Stimulated activated CD8-positive, alpha-beta memory T cell treated with anti-CD3 and anti-CD28 coated beads, Interleukin-2, amount 100 ng/mL, for 48 hours (primary cell): ENCODE measurements around the gene PPP1CC.
"Not testable (repeated sequence)": the region's sequence is repeated elsewhere in the genome, so short reads cannot be mapped to it uniquely, and the experiment has no call there.

Experiments used
- DNase-seq, 2 donors: peaks; one replicate each; pipeline ENCODE4 v3.0.0-alpha.2; 2020; ENCODE audit warnings: low read depth in 2 of 2

The PPP1CC gene

DNA sequence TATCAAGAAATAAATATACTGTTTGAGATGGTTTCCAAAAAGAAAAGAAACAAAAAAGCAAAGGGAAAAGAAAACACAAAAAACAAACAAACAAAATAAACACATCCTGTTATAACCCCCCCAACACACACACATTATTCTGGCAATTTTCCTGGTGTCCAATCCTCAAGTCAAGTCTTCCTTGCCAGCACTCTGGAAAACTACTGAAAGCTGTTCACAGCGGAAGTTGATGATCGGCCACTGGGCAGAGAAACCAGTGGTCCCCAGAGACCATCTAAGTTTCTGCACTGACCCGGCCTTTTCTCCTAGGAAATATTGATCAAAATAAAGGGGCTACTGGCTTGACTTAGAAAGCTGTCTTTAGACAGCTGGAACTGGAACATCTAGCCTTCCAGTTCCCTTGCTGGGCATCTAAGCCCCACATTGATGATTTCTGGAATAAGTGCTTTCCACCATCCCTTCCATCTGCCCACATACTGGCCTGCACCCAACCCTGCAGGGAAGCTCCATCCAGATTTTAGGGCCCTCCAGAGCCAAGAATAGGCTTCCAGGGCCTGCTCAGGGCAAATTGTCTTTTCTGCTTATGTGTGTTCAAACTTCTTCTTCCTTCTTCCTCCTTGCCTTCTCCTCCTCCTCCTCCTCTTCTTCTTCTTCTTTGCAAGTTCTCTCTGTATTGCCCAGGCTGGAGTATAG lies 11.6 kb upstream of the PPP1CC start:
- DNase-seq: no peak

DNA sequence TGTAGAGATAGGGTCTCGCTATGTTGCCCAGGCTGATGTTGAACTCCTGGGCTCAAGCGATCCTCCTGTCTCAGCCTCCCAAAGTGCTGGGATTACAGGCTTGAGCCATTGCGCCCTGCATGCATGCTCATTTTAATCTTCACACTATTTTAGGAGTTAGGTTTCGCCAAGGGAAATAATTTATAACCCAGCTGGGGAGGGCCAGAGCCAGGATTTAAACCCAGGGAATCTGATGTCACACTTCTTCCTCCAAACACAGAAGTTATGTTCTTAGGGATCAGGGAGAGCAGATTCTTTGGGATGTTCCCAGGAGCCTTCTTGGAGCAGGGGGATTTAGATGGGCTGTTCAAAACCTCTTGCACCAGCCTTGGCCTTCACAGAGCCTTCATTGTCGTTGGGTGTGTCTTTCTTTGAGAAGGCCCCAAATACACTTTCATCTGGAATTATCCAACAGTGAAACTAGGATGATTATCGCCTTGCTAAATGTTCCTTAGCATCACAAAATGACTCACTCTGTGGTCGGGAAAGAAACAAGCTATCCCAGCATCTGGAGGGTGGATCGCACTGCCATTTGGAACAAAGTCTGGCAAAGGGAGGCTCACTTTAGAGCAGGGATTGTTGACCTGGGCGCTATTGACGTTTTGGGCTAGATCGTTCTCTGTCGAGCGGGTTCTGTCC lies 8.2 kb upstream of the PPP1CC start:
- no peak for DNase-seq

DNA sequence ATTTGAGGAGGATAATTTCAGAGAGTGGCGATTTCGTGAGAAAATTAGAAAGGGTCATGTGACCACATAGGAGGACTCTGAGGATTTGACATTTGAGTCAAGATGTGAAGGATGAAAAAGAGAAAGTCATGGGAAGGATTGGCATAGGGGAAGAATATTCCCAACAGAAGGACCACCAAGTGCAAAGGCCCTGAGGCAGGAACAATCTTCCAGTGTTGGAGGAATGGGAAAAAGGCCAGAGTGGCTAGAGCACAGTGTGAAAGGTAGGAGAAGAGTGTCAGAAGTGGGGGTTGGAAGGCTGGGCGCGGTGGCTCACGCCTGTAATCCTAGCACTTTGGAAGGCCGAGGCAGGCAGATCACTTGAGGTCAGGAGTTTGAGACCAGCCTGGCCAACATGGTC lies 3.9 kb upstream of the PPP1CC start:
- no peak for DNase-seq

DNA sequence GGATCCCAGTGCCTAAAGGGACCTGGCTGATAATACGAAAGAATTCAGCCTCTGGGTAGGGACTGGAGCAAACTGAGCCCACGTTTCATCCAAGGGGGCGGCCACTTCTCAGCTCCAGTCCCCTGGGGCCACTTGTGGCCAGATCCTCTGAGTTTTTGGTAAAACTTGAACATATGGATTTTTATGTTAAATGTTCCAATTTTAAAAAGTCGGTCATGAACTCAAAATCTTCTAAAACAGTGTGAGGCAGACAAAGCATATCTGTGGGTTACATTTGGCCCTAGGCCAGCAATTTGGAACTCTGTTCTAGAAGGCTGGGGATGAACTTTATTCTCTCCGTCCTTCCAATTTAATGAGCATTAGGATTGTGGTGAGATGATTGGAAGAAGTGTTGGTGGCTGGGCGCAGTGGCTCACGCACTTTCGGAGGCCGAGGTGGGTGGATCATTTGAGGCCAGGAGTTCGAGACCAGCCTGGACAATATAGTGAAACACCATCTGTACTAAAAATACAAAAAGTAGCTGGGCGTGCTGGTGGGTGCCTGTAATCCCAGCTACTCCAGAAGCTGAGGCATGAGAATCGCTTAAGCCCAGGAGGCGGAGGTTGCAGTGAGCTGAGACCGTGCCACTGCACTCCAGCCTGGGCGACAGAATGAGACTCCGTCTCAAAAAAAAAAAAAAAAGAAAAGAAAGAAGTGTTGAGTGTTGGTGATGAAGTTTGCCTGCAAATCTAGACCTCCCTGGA lies 3.0 kb upstream of the PPP1CC start:
- DNase-seq: no peak

DNA sequence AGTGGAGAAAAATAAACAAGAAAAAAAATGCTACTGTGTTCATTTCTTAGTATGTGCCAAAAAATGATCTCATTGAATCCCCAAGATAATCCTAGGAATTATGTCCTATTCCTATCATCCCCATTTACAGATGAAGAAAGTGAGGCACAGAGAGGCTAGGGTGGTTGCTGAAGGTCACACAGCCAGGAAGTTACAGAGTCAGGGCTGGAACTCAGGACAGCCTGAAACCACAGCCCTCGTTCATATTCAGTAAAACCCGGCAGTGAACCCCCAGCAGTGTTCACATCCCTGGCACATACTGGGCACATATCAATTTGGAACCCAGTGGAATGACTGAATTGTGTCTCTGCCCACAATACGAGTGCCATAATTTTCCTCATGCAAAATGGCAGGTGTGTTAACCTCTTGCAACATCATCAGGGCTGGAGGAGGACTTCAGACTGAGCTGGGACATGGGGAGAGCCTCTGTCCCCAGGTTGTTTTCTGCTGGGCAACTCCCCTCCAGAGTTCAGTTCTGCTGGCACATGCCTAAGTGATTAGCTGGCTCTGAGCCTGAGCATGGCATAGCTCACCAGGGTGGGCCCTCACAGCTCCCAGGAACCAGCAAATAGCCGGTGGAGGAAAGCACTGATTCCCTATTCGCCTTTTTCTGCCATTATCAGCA lies 2.0 kb upstream of the PPP1CC start:
- DNase-seq: no peak

DNA sequence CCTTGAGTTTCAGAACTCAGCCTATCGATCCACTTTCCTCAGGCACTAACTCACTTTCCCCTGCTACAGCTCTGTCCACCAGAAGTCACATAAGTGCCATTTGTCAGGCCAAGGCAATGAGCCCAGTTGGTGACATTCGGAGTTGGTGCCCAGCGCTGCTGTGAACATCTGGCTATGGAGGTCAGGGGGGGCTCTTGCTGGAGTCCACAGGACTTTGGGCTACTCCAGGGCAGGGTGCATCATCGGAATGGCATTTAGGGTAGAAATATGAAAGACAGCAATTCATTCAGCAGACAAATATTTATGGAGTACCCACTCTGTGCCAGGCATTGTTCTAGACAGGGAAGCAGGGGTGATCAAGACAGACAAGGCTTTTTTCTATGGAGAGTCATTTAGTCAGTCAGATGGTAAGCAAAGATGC lies 1.5 kb upstream of the PPP1CC start:
- no peak for DNase-seq

DNA sequence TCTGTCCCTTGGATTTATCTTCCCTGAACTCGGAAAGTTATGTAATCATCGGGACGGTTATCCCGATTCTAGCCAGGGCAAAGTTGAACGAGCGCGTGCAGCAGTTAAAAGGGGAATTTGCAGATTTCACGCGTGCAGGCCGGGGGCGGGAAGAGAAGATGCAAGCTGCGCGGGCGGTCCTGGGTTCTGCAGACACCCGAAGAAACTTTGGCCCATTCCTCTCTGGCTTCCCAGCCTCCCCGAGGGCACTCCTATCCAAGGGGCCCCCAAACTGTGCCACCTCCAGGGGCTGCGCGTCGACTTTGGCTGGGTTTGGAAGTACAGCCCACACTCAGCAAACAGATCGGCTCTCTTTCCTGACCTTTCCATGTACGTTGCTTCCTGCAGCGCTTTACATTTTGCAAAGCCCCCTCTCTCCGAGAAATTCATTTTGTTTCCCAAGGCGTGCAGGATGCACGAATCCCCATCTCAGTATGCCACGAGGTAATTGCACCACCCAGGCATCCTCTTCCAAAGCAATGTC lies 941 bp upstream of the PPP1CC start:
- no peak for DNase-seq

DNA sequence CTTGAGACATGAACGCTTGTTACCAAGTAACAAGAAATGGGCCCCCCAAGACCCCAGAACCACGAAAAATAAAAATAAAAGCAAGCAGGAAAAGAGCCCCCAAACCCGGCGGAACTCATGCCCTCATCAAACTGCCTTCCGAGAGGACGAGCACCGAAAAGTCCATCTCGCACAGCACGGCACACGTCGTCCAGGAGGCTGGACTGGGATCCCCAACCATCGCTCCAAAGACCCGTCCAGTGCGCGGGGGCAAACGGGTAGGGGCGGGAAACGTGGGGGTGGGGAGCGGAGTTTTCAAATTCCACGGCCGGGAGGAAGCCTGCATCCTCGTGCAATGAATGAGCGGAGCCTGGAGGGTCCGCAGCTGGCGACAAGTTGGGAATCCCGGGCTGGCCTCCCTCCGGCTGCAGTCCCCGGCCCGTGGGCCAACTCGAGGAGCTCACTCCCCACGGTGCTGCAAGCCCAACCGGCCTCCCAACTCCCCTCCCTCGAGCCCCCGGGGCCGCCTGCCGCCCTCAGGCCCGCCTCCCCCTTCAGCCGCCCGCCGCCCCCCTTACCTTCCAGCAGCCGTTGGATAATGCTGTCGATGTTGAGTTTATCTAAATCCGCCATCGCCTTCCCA lies 484 bp downstream of the PPP1CC start:
- no peak for DNase-seq

DNA sequence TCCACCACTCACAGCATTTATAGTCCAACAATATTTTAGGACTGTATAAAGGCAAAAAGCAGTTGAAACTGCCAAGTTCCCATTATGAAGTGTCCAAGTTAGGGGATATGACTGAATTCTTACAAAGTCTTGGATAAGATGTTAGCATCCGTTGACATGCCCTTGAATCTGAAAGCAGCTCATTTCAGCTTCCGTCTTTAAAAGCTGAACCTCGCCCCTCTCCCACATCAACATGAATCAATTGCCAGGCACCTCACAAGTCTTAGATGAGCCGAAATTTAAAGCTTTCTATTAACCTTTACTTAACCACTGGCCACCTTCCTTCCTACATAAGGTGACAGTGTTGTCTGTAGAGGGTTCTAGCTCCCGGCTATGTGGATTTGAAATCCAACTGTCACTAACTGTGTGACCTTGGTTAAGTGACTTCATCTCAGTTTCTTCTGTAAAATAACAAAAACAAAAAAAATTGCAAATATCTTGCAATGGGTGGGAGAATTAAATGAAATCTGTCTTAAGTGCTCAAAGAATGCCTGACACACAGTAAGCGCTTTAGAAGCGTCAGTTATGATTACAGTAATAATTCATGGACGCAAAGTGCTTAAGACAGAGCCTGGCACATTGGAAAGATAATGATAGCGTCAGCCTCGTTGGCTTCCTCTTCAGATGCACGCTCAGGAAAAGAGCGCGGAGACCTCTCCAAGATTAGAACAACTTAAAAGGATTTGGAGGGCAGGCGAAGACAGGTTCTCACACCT lies 1.2 kb downstream of the PPP1CC start:
- DNase-seq: no peak

DNA sequence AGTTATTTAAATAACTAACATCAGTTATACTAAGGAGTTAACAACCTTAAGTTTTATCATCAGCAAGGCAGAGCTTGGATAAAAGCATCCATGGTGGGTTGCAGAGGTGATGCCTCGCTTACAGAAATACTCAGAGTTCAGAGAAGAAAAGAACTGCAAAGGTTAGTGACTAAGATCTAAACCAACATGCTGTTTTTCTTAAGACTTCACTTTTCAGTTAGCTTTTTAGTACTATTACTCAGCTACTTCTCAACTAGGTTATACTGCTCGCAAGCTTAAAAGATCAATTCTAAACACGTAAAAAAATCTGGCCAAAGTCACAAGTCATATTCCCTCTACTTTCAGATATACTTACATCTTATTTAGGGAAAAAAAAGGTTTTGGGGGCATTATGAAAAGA lies 2.8 kb downstream of the PPP1CC start:
- no peak for DNase-seq

DNA sequence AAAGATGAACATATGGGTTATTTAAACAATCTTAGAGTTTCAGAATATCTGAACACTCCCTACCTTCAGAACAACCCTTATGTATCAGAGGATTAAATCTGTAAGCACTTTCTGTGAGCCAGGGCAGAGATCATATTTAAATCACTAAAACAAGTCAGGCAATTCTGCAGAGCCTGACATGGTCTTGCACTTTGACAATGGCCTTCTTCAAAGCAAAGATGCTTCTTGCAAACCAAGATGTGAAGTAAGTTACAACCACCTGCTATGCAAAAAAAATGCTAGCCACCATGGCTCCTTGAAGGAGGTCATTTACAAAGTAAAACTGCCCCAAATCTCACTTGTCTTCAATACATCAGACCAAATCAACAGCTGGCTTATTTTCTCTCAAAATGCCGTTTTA lies 3.2 kb downstream of the PPP1CC start:
- no peak for DNase-seq

DNA sequence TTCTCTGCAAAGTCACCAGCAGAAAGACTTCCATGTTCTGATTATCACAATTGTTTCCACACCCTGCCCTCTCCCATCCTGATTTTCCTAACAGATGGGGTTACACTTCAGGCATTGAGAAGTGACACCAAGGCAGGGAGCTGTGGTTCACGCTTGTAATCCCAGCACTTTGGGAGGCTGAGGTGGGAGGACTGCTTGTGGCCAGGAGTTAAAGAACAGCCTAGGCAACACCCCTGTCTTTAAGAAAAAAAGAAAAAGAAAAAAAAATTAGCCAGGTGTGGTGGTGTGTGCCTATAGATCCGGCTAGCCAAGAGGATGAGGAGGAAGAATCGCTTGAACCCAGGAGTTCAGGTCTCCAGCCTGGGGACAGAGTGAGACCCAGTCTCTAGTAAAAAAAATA lies 5.2 kb downstream of the PPP1CC start:
- no peak for DNase-seq

DNA sequence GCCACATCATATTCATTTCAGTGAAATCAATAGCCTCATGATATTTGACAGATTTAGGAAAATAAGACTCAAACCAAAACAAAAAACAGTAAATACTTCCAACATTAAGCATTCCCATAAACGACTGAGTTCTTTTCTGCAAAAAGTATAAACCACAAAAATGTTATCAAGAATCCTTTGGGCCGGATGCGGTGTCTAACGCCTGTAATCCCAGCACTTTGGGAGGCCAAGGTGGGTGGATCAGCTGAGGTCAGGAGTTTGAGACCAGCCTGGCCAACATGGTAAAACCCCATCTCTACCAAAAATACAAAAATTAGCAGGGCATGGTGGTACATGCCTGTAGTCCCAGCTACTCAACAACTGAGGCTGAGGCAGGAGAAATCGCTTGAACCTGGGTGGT lies 5.7 kb downstream of the PPP1CC start:
- not testable (repeated sequence) for DNase-seq

DNA sequence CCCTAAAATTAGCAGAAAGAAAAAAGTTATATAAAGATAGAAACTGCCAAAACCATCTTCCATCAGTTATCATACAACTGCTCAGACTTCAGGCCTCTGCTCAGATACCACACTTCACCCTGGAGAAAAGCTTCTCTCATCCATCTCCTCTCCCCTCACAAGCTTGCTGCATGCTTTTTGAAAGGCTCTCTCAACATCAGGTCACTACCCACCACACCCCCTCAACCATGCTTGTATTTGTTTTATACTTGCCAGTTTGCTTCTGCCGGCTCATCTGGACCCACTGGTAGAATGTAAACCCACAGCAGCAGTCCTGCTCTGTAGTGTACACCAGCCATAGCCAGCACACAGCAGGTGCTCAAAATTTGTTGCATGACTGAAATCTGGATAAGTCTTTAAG lies 8.8 kb downstream of the PPP1CC start:
- DNase-seq: no peak

DNA sequence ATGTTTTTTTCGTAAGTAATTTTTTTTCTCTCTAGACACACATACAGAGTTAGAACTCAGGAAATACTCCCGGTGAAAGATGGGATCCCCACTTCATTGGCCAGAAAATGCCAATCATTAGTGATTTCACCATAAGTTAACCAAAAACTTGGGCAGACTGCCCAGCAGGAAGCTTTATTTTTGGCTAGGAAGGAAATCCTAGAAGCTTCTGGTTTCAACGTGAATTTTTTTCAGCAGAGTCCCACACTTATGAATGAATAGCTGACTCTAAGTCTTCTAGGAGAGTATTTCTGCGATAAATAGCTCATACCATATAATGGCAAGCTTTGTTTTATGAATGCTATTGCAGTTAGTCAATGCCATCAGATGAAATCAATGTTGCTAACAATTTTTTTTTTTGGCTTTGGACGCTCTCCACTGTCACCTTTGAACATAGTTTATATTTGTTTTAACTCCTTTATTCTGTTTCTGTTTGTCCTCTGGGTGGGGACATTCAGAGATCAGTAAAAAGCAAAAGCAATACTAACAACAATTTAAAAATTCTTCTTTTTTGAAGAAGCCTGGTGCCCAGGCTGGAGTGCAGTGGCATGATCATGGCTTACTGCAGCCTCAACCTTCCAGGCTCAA lies 9.5 kb downstream of the PPP1CC start:
- DNase-seq: no peak

DNA sequence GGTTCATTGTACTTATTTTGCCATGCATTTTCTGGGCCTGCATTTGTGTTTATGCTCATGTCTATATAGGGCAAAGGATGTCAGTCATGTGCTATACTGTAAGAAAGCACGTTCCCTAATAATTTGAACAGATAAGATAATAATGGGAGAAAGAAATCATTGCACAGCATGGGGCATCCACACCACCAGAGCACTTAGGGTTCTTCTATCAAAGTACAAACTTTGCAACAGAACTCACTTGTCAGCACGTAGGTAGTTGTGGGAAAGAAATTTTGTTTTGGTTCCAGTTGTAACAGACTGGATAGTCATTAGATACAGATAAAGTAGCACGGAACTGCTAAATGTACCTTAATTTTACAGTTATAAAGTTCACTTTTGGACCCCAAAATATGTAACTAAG lies 10.1 kb downstream of the PPP1CC start:
- DNase-seq: no peak

DNA sequence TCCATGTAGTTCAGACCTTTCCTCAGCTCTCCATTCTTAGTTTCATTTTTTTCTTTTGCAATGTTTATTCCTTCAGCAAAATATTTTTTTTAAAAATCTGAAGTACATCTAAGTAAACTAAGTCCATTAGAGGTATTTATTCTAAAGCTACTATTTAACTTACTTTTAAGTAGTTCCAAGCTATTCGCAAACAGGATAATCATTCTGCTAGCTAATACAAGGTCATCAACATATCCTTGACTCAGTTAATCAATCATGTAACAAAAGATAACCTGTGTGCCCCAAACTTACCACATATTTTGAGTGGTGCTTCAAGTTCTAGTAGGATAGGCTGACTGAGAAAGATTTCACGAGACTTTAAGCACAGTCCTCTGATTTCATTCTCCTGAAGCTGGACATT lies 11.2 kb downstream of the PPP1CC start:
- DNase-seq: no peak

DNA sequence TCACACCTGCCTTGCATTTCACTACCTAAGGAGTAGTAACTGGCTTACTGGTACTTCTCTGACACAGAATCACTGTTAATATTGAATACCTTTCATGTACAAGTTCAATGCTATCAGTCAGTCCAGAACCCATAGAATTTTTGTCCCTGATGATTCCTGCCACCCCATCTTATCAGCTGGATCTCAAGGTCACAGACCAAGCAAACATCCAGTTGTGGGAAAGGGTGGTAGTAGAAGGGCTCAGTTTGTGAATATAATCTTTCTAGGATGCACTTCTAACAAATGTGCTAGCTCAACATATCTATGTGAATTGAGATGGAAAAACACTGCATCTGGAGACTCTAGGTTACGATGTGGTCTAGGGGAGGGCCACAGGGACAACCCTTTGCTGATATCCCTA lies 14.1 kb downstream of the PPP1CC start:
- no peak for DNase-seq

DNA sequence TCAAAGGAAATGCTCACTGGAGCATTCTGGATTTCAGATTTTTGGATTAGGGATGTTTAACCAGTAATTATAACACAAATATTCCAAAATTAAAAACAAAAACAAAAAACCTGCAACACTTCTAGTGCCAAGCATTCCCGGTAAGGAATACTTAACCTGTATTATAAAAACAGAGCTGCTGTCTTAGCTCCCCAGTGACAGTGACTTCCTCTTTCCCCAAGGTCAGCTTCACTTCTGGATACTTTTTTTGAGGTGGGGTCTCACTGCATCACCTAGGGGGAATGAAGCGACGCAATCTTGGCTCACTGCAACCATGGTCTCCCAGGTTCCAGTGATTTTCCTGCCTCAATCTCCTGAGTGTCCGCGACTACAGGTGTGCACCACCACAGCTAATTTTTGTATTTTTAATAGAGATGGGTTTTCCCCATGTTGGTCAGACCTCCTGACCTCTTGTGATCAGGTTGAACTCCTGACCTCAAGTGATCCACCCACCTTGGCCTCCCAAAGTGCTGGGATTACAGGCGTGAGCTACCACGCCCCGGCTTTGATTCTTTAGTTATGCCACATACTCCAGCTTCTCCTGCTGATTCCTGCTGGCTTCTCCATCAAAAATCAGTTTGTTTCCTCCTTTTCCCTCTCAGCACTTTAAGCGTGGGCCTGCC lies 15.9 kb downstream of the PPP1CC start:
- DNase-seq: no peak

DNA sequence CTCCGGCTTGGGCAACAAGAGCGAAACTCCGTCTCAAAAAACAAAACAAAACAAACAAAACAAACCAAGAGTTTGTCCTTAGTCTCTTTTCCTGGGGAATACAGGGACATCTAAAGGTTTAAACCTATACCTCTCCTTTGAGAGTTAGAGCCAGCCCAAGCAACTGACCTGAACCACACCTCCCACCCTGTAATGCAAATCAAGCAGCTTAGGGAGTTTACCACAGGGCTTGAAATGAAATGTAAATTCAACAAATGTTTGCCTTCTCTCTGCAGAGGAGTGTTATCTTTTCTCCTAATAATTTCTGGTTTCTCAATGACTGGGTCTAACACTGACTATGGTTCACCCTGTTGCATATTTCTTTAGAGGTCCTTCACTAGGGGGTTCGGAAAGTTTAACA lies 16.7 kb downstream of the PPP1CC start:
- DNase-seq: no peak
